AG09319 (cell line): ENCODE measurements around the gene RALGPS2.

Experiments used
- DNase-seq: peaks from one replicate; pipeline ENCODE4 v3.0.0-alpha.2; 2010; ENCODE audit warnings: low read depth; ENCODE audit errors: extremely low read depth
- CTCF ChIP-seq: IDR thresholded peaks from 2 replicates; pipeline ENCODE4 v1.5.1; 2011; ENCODE audit warnings: low read depth, mild to moderate bottlenecking, inconsistent platforms, low read length, moderate library complexity

The RALGPS2 gene

GRCh38 chr1:178733972-178734371 is 8.9 kb downstream of the RALGPS2 start:
- no peak for TF ChIP-seq CTCF
- no peak for DNase-seq

GRCh38 chr1:178738780-178739179 is 13.7 kb downstream of the RALGPS2 start:
- TF ChIP-seq CTCF, result no peak

DNA sequence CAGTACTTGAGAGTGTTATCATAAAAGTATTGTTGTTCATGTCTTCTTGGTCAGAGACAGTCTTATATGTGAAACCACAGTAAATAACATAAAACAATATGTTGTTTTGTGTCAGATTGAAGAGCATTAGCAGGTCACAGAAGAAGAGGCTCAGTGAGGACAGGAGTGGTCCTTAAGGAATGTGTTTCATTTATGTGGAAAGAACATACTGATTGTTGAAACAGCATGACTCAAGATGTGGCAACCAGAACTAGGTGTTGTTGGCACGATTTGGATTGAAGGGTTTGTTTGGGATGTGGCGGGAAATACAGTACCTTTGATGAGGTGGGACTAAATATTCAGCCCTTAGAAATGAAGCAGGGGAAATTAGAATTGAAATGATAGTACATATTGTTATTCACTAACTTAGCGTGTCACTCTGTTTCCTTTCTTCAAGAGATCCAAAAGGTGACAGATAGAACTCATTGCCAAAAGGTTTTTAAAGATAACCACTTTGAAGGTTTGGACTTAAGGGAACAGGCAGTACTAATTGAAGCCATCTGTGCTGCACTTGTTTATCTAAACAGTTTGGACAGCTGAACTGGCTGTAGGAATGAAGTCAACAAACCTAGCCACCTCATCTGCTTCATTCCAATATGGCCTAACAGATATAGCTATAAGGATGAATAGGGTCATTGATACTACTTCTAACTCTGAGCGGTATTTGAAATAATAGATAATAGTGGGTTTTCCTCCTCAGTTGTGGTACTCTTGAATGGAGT is 14.4 kb downstream of the RALGPS2 start:
- no peak for TF ChIP-seq CTCF
- DNase-seq, result no peak

More at GRCh38 chr1:178738780-178739179, 13.7 kb downstream of the RALGPS2 start:
- DNase-seq, result no peak

DNA sequence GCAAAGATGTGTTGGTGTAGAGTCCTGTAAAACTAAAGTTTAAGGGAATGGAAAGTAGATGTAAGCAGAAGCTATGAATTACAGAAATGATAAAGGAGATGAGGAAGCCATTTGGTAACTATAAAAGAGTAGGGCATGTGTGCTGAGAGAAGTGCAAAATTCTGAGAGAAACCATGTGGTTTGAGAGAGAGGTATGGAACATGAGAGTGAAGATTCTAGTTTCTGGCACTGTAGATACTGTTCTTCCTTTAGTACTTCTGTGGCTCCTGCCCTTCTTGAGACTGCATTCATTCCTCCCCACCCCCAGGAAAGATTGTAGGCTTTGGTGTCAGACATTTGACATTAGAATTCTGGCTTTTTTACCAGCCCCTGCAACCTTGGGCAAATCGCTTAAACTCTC is 15.4 kb downstream of the RALGPS2 start:
- no peak for DNase-seq
- no peak for TF ChIP-seq CTCF

GRCh38 chr1:178740924-178741323 is 15.9 kb downstream of the RALGPS2 start:
- TF ChIP-seq CTCF, result no peak
- no peak for DNase-seq

DNA sequence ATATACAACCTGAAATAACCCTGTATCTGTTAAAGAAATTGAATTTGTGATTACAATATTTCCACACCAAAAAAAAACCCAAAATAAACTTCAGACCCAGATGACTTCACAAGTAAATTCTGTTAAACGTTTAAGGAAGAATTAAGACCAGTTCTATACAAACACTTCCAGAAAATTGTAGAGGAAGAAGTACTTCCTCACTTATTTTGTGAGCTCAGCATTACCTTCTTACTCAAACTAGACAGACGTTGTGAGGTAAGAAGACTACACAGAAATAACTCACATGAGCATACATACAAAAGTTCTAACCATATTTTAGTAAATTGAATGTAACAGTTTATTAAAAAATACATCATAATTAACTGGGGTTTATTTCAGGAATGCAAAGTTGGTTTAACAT is 18.8 kb downstream of the RALGPS2 start:
- no peak for DNase-seq
- TF ChIP-seq CTCF, result no peak

- no peak for TF ChIP-seq CTCF
- no peak for DNase-seq
Measured at GRCh38 chr1:178745260-178745659, 20.2 kb downstream of the RALGPS2 start.
